ENCODE measurements around the gene CDK8.
A peak's percentile ranks its signal among the peaks of the same experiment; 100 is the strongest.
"Not testable (repeated sequence)": the region's sequence is repeated elsewhere in the genome, so short reads cannot be mapped to it uniquely, and the experiment has no call there.

The CDK8 gene

GRCh38 chr13:26253787-26254582, at the start of gene CDK8:
Gene CDK8 (plus strand): TSS chr13:26254129. CDS start chr13:26254642, 513 bp downstream.
- DNase-seq = peak; percentile 84

DNA sequence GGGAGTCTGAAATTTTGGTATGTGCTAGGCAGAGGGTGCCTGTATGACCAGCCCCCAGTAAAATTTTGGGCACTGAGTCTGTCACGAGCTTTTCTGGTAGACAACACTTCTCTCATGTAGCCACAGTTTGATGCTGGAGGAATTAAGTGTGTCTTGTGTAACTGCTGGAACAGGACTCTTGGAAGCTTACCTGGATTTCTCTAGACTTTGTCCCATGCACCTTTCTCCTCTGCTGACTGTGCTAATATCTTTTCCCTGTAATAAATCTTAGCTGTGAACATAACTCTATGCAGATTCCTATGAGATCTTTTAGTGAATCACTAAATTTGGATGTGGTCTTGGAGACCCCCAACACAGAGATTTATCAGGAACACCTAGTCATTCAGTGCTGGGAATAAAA, 45.6 kb upstream of the CDK8 start:
- DNase-seq = no peak

GRCh38 chr13:26213345-26213744, 40.6 kb upstream of the CDK8 start:
- DNase-seq = no peak

- no peak for DNase-seq
Observed at GRCh38 chr13:26213982-26214381, 39.9 kb upstream of the CDK8 start.

- DNase-seq = no peak
Observed at GRCh38 chr13:26216042-26216441, 37.9 kb upstream of the CDK8 start.

DNA sequence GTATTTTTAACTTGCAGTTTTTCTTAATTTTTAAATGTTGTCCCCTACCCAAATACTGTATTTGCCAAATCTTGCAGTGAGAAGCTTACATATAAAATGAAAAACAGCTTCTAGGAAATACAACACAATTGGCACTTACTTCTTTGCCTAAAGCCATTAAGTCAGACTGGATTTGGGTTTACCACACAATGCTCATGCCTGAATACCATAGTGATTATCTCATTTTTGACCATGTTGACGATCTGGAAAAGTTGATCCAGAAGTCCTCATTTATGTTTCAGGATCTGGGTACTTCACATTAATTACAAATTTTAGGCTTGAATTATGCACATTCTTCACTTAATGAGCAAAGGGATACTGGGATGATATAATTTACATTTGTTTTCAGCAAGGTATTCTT, 34.2 kb upstream of the CDK8 start:
- no peak for DNase-seq

GRCh38 chr13:26220575-26220974, 33.4 kb upstream of the CDK8 start:
- no peak for DNase-seq

DNA sequence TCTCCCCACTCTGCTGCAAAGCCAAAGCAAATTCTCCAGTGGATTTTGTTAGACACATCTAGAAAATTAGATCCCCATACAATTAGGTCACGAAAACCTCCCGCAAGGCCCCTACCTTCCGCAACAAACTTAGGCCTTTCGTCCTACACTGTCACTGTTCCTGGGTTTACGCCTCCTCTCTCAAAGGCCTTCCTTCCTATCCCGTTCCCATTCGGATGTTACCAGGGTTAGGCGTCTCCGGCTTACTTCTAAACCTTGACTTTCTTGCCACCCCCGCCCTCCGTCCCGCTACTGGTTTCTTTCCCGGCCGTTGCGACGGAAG, 32.6 kb upstream of the CDK8 start:
- DNase-seq = no peak

DNA sequence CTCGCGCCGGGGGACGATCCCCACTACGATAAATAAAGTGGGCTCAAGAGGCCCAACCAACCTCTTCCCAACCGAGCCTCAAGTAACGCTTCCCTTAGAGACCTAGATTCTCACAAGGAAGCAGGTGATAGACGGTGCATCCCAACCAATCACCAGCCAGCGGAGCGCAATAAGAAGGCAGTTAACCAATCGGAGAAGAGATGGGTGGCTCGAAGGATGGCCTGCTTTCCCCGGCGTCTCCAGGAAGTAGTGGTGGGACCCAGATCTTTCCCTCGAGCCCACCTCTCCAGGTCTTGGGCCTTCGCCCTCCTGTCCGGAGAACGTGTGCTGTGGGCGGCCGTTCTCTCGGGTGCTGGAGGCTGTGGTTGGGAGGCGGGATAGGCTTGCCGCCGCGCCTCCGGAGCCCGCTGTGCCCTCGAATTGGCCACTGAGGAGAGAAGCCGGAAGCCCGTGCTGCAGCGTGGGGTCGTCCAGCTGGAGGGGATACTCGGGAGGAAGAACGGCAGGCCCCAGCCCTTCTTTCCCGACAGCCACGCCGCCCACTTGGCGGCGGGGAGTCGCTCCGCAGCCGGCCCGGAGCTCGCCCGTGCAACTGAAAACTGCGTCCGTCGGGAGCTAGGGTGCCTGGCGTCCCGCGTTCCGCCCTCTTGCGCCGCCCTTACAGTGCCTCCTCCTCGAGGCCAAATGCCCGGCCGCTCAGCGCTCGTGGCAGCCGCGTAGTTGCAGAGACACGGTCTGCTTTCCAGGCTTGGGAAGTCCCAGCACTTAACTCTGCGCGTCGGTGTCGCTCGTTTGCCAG, 32.0 kb upstream of the CDK8 start, which contains the start of gene RNF6:
TSS of gene RNF6 (minus strand) at position 594 of the 799 bp plus-strand sequence. CDS start 2,665 bp downstream, outside the sequence.
- peak; percentile 79 for DNase-seq

- no peak for DNase-seq
Observed at GRCh38 chr13:26222520-26223046, 31.3 kb upstream of the CDK8 start.

DNA sequence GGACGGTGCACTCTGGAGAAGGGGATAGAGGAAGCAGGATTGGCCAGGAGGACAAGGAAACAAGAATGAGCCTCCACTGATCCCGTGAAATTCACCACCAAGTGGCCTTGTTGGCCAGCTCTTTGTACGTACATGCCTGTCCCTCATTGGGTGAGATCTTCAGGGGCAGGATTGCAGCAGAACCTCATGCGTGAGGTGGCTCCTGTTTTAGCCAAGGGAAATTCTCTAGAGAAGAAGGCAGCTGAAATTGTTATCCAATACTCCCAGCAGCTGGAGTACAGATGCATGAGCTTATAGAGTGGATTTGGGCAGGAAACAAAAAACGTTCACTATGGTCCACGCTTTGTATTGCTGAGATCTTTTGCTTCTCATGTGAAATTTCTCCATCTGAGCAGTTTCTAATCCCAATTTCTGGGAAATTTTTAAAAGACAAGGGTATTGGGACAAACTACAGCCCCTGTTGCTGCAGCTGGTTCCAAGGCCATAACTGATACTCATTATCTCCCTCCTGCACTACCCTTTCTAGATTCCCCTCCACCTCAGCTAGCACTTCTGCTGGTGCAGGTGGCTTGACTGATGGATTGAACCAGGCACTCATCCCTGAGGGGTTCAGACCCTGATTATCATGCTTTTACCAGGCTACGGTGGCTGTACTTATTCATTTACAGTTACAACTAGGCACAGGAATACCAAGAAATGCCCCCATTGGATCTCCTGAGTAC, 27.9 kb upstream of the CDK8 start:
- DNase-seq = no peak

DNA sequence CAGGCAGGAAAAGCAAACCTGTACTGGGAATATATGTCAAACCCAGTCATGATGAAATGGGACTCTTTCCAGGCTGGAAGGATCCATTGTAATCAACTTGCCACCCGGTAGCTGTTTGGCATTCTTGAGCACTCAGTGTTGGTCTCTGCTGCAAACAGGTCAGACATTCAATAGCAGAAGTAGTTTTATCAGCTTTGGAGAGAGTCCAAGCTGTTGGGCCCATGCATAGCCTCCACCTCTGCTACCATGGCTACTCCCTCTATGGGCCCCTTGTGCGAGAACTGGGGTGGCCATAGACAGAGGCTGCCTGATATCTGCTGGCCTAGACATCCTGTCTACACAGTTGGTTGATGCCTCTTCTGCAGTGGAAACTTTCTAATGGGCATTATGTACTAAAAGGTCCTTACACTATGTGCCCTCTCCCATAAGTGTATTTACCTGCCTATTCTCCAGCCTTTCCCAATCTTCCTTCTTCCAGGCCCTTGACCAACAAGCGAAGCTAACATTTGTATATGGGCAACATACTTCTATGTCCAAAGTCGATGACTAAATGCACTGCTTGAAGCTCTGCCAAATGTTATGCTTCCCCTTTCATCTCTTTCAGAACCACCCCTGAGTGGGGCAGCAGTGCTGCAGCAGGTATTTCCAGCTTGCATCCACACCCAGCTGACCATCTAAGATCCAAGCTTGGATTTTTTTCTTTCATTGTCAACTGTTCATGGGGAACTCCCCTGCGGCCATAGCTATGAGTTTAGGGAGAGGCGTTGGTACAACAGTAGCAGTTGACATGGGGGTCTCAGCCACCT, 26.6 kb upstream of the CDK8 start:
- DNase-seq = no peak

- no peak for DNase-seq
Observed at GRCh38 chr13:26228096-26228495, 25.8 kb upstream of the CDK8 start.

DNA sequence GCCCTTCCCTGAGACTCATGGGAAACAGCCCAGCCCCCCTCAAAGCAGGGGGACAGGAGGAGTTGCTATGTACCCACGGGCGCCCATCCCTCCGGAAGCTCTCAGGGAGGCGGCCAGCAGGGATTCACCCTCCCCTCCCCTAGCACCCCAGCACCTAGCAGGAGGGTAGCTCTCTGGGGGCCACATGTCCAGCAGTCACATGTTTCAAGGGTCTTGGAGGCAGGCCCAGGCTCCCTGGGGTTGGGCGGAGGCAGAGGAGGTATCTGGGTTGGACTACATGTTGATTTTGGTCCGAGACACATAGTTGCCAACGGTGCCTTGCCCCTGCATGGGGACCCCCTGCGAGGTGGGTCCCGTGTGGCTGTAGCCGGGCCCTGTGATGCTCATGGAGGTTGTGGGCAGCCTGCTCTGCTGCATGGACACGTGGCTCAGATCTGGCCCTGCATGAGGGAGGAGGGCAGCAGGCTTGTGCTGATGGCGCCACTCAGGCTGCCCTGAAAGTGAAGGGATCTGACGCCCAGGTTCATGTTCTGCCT, 24.8 kb upstream of the CDK8 start:
- DNase-seq = no peak

DNA sequence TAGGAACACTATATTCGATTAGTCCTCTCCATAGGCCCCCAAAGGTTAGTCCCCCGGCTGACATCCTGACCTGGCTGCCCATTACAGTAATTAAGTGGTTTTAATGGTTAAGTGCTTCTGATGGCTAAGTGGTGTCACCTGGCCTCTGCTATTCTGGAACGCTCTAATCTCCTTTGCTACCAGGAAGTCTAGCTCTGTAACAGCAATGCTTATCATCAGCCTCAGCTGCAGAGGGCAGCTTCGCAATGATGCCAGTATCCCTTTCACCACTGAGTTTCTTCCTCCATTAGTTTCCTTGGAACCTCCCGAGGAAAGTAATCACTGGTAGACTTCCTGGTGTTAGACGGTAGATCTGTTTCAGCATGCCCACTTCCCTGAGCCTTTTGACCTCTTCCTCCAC, 23.2 kb upstream of the CDK8 start:
- DNase-seq = no peak

DNA sequence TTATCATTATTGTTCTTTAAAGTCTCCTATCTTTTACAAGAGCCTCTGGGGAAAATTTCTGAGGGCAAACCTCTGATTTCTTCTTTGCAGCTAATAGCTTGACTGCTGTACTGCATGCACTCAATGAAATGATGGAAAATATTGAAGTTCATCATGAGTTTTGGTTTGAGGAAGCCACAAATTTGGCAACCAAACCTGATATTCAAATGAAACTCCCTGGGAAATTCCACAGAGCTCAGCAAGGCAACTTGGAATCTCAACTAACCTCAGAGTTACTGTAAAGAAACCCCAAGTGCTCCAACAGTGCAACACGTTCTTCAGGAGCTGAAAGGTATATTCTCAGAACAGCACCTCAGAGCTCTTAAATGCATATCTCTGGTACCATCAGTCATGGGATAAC, 17.6 kb upstream of the CDK8 start:
- DNase-seq = no peak

GRCh38 chr13:26246154-26246553, 7.8 kb upstream of the CDK8 start:
- no peak for DNase-seq

GRCh38 chr13:26247011-26247410, 6.9 kb upstream of the CDK8 start:
- DNase-seq = no peak

DNA sequence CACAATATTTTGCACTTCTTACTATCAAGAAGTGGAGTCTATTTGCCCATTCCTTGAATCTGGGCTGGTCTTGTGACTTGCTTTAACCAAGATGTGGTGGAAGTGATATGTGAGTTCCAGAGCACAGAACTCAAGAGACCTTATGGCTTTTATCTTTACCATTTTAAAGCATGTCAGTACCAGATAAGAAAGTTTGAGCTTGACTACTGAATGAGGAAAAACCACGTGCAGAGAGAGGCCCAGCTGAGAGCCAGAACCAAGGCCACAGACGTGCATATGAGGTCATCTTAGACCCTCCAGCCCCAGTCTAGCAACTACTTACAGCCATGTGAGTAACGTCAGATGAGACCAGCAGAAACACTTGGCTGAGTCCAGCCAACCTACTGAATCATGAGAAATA, 6.3 kb upstream of the CDK8 start:
- DNase-seq = no peak

GRCh38 chr13:26249551-26249950, 4.4 kb upstream of the CDK8 start:
- no peak for DNase-seq

GRCh38 chr13:26252006-26252405, 1.9 kb upstream of the CDK8 start:
- not testable (repeated sequence) for DNase-seq

DNA sequence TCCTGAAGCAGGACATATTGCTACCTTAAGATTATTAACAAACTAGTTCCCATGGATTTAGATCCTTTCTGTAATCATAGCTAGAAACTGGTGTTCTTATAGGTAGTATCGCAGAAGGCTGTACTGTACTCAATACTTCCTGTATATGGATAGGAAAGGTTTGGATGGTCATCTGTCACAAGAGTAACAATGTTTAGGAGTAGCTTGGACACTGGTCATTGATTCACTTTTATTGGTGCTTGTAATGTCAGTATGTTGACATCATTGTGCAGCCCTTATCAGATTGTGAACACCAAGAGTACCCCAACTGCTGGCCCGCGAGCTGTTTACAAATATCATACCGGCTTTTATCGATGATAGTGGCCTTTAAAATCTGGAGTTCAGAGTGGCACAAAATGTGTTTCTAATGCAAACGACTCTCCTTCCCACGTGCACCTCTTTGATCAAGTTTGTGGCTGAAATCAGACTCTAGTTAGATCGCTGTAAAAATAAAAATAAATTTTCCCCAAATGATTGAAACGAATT, 605 bp upstream of the CDK8 start:
- no peak for DNase-seq
